GM12892 (cell line): ENCODE measurements around the gene EXOC5.

Experiments used
- POLR2A ChIP-seq: IDR thresholded peaks from 2 replicates; pipeline ENCODE4 v1.6.1; 2011; ENCODE audit warnings: low read depth, low read length, control low read depth
- POLR2AphosphoS5 ChIP-seq: IDR thresholded peaks from 2 replicates; pipeline ENCODE4 v1.6.1; 2011; ENCODE audit warnings: low read depth, low read length, control low read depth
- TAF1 ChIP-seq: IDR thresholded peaks from 2 replicates; pipeline ENCODE4 v1.6.1; 2011; ENCODE audit warnings: low read depth, mild to moderate bottlenecking, control low read depth, low read length, borderline replicate concordance

GRCh38 chr14:57293866-57294837 lies 25.4 kb upstream of the EXOC5 start:
- TF ChIP-seq POLR2A (no peak), TAF1 (no peak), POLR2AphosphoS5 (no peak)
